Karpas-422 (cell line): ENCODE measurements around the gene DNAAF6. TPM values are rescaled to one million over a fixed set of nuclear protein-coding genes. Genes with fewer than 3 reads are reported as not detected.
"Not testable (repeated sequence)": the region's sequence is repeated elsewhere in the genome, so short reads cannot be mapped to it uniquely, and the experiment has no call there.

Source experiments
- DNase-seq: peaks from one replicate; pipeline ENCODE4 v3.0.0-alpha.2; 2015
- H2AFZ ChIP-seq: fragments of 200-600 bp; sonication (generic); 2 replicates; pipeline ENCODE4 v1.6.1; 2014; ENCODE audit warnings: antibody characterized with exemption, low read length, mixed read lengths
- H3K27ac ChIP-seq: fragments of 200-600 bp; sonication (generic); 2 replicates; pipeline ENCODE4 v1.5.1; 2014; ENCODE audit warnings: mild to moderate bottlenecking, low read length, moderate library complexity
- H3K27me3 ChIP-seq: fragments of 200-600 bp; sonication (generic); 2 replicates; pipeline ENCODE4 v1.6.1; 2014; ENCODE audit warnings: low read length, mixed read lengths
- H3K36me3 ChIP-seq: fragments of 200-600 bp; sonication (generic); 2 replicates; pipeline ENCODE4 v1.6.1; 2014; ENCODE audit warnings: low read length, mixed read lengths; ENCODE audit not compliant: insufficient read depth
- H3K4me1 ChIP-seq: fragments of 200-600 bp; sonication (generic); 2 replicates; pipeline ENCODE4 v1.6.1; 2014; ENCODE audit warnings: mild to moderate bottlenecking, low read length, mixed read lengths
- H3K4me2 ChIP-seq: fragments of 200-600 bp; sonication (generic); 2 replicates; pipeline ENCODE4 v1.6.1; 2014; ENCODE audit warnings: low read length, low read depth, mild to moderate bottlenecking; ENCODE audit not compliant: poor library complexity, severe bottlenecking
- H3K4me3 ChIP-seq: fragments of 200-600 bp; sonication (generic); 2 replicates; pipeline ENCODE4 v1.5.1; 2014; ENCODE audit warnings: mild to moderate bottlenecking, antibody characterized with exemption, low read length, mixed read lengths
- H3K79me2 ChIP-seq: fragments of 200-600 bp; sonication (generic); 2 replicates; pipeline ENCODE4 v1.6.1; 2014; ENCODE audit warnings: mild to moderate bottlenecking, low read length, mixed read lengths
- H3K9ac ChIP-seq: fragments of 200-600 bp; sonication (generic); 2 replicates; pipeline ENCODE4 v1.6.0; 2014; ENCODE audit warnings: low read length
- H3K9me2 ChIP-seq: fragments of 200-600 bp; sonication (generic), shearing (Covaris generic); replicated peaks from 2 replicates; pipeline ENCODE4 v1.6.0; 2014; ENCODE audit warnings: mild to moderate bottlenecking, low read length, moderate library complexity; ENCODE audit not compliant: insufficient read depth
- H3K9me3 ChIP-seq: fragments of 300-700, 200-600 bp; sonication (generic); 2 replicates; pipeline ENCODE4 v1.6.1; 2014; ENCODE audit warnings: low read length, mixed read lengths
- H4K20me1 ChIP-seq: fragments of 200-600 bp; sonication (generic); 2 replicates; pipeline ENCODE4 v1.6.1; 2014; ENCODE audit warnings: mild to moderate bottlenecking, antibody characterized with exemption, low read length, low read depth; ENCODE audit not compliant: insufficient read depth
- total RNA-seq: library from RNA; depleted of rRNA; stranded (reverse); fragments of >200 nt; shearing (Covaris generic); gene quantifications from 2 replicates; pipeline ENCODE4 v1.2.3, GENCODE V29; 2014; ENCODE audit warnings: low replicate concordance; rRNA removed

DNAAF6 gene
- total RNA-seq, result not detected in 2 replicates

DNA sequence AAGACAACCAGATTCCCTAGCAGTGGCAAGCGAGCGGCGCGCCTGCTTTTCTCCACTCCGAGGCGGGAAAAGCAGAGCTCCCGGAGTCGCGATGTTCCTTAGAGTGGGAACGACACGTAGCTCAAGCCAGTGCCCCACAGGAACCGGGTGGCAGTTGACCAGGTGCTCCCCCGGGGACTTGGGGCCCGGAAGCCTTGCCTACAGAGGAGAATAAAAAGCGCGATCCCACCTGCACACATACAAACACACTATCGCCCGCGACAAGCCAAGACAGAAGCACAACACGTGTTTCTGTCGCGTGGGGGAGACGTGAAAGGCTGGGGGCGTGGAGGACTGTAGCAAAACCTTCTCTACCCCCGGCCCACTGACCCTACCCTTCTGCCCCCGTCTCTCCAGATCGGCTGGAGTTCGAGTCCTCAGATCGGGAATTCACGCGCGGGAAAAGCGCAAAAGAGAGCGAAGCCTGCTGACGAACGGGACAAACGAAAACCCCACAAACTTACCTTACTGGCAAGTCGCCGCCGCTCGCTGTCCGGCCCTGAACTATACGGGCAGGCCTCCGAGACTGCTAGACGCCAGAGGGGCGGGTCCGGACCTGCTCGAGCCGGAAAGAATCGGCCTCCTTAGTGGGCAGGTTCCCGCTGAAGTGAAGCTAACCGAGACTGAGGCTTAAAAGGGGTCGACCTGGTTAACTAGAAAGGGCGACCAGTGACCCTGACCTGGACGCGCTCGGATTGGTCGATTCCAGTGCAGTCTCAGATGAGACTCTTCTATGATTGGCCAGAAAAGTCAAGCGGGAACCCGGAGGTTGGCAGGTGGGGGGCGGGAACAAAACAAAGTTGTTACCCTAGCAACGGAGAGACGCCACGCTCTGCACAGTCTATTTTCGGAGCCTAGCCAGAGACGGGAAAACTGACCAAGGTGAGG, at the start of gene DNAAF6, which contains the start of gene NUP62CL:
Gene DNAAF6, plus strand, starts transcription at position 842 of the 927 bp plus-strand sequence. CDS start 6,265 bp downstream, outside the sequence.
Gene NUP62CL, minus strand, starts transcription at position 664 of the 927 bp plus-strand sequence. CDS start 31,287 bp downstream, outside the sequence.
- Histone ChIP-seq H3K4me3 (peak within 1 kb of the TSS; percentile 76), H3K4me2 (peak within 1 kb of the TSS; percentile 79), H4K20me1 (no peaks in the 10 kb centered on the region), H3K9me3 (no peaks in the 10 kb centered on the region), H3K36me3 (no peaks in the 10 kb centered on the region), H3K9ac (peak within 1 kb of the TSS; percentile 81), H3K79me2 (no peaks in the 10 kb centered on the region; the same call in 1 of the 2 replicates), H3K27ac (no peak within 1 kb of the TSS), H3K27me3 (no peaks in the 10 kb centered on the region), H2AFZ (peak within 1 kb of the TSS; percentile 92), H3K4me1 (peaks cover 10% of the 10 kb centered on the region), H3K9me2 (no peaks in the 10 kb centered on the region)
- DNase-seq, result peak; percentile 92

DNA sequence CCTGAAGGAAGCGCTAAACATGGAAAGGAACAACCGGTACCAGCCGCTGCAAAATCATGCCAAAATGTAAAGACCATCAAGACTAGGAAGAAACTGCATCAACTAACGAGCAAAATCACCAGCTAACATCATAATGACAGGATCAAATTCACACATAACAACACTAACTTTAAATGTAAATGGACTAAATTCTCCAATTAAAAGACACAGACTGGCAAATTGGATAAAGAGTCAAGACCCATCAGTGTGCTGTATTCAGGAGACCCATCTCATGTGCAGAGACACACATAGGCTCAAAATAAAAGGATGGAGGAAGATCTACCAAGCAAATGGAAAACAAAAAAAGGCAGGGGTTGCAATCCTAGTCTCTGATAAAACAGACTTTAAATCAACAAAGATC, 48.8 kb upstream of the DNAAF6 start:
- H3K27ac ChIP-seq, H3K9me2 ChIP-seq, DNase-seq, H4K20me1 ChIP-seq, H2AFZ ChIP-seq, H3K36me3 ChIP-seq, H3K4me2 ChIP-seq, H3K79me2 ChIP-seq, H3K9me3 ChIP-seq, H3K27me3 ChIP-seq, H3K4me1 ChIP-seq, H3K4me3 ChIP-seq, H3K9ac ChIP-seq: not testable (repeated sequence)

DNA sequence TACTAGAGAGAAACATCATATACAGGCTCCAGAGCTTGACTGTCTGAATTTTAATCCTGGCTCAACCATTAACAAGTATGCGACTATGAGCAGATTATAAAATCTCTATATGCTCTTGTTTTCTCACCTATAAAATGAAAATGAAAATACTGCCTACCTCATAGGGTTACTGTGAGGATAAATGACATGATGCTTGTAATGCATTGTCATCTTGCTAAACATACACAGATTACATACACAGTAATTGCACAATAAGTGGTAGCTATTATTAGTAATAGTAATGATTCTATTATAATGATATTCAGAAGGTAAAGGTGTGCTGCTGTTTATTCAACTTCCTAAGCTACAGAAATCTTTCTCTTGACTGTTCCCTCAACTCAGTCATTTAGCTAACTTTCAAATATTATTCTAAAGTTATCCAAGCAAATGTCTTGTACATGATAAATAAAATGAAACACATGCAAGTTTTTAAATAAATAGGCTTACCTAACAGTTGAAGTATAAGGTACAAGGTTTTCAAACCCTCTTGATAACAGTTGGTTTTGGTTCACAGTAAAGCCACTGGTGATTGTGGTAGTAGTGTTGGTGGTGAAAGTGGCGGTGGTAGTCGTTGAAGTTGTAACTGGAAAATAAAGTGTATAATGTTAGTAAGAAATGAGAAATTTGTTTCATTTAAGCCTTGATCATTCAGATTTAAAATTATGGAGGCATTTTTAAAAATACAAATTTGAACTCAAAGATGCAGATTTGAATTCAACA, 39.1 kb upstream of the DNAAF6 start:
- no peaks in the 10 kb centered on the region for H4K20me1 ChIP-seq
- no peaks in the 10 kb centered on the region for H3K27me3 ChIP-seq

DNA sequence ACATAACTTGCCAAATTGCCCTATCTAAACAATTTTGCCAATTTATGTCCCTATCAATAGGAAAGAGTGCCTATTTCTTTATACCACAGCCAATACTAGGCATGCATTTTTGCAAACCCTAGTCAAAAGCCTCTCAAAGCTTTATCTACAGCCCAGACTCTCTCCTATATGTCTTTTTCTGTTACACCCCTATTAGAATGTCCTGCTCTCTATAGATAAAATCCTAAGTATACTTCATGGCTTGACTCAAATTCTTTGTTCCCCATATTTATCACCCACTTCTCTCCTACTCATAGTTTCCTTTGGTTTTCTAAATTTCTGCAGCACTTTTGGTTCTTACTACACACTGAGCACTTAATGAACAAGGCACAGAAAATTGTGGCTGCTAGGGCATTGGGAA, 38.2 kb upstream of the DNAAF6 start:
- Histone ChIP-seq H3K9me2 (no peaks in the 10 kb centered on the region), H3K36me3 (no peaks in the 10 kb centered on the region), H3K4me1 (peaks cover 5% of the 10 kb centered on the region), H3K4me3 (no peak overlapping the region), H3K27ac (no peak overlapping the region), H3K9ac (no peak overlapping the region), H3K79me2 (no peaks in the 10 kb centered on the region), H2AFZ (no peak overlapping the region), H3K4me2 (no peak overlapping the region), H3K9me3 (no peaks in the 10 kb centered on the region), H4K20me1 (no peaks in the 10 kb centered on the region), H3K27me3 (no peaks in the 10 kb centered on the region)
- DNase-seq, result no peak

More for the DNA sequence above, 39.1 kb upstream of the DNAAF6 start:
- no peaks in the 10 kb centered on the region for H3K9me2 ChIP-seq
- no peak for DNase-seq
- H3K9ac ChIP-seq, result no peak overlapping the region
- no peak overlapping the region for H3K4me2 ChIP-seq
- H3K36me3 ChIP-seq, result no peaks in the 10 kb centered on the region
- H3K4me1 ChIP-seq, result peaks cover 5% of the 10 kb centered on the region
- no peaks in the 10 kb centered on the region for H3K9me3 ChIP-seq
- H3K79me2 ChIP-seq, result no peaks in the 10 kb centered on the region
- H3K4me3 ChIP-seq, result no peak overlapping the region
- no peak overlapping the region for H2AFZ ChIP-seq
- no peak overlapping the region for H3K27ac ChIP-seq

DNA sequence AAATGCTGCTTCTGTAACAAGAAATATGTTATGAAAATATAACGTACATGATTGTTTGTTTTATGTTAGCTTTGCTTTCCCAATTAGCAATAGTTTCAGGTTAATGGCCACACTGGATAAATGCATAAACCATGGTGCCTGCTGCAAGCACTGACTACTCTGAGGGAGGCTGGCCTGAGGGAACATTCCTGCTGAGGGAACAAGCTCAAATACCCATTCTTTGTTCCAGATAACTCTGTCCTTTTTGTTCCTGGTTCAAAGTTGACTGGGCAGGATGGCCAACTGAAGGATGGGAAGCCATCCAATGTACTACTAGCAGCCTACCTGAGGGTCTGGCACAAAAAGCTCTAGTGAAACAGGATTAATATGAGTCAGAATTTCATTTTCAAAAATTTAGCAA, 37.7 kb upstream of the DNAAF6 start:
- H3K4me1 ChIP-seq, result peaks cover 5% of the 10 kb centered on the region
- H3K79me2 ChIP-seq, result no peaks in the 10 kb centered on the region
- H3K4me3 ChIP-seq, result no peak overlapping the region
- H2AFZ ChIP-seq, result no peak overlapping the region
- no peak for DNase-seq
- no peaks in the 10 kb centered on the region for H3K27me3 ChIP-seq
- no peaks in the 10 kb centered on the region for H4K20me1 ChIP-seq
- no peak overlapping the region for H3K4me2 ChIP-seq
- no peak overlapping the region for H3K27ac ChIP-seq
- no peaks in the 10 kb centered on the region for H3K9me2 ChIP-seq
- H3K9me3 ChIP-seq, result no peaks in the 10 kb centered on the region
- no peak overlapping the region for H3K9ac ChIP-seq
- no peaks in the 10 kb centered on the region for H3K36me3 ChIP-seq

DNA sequence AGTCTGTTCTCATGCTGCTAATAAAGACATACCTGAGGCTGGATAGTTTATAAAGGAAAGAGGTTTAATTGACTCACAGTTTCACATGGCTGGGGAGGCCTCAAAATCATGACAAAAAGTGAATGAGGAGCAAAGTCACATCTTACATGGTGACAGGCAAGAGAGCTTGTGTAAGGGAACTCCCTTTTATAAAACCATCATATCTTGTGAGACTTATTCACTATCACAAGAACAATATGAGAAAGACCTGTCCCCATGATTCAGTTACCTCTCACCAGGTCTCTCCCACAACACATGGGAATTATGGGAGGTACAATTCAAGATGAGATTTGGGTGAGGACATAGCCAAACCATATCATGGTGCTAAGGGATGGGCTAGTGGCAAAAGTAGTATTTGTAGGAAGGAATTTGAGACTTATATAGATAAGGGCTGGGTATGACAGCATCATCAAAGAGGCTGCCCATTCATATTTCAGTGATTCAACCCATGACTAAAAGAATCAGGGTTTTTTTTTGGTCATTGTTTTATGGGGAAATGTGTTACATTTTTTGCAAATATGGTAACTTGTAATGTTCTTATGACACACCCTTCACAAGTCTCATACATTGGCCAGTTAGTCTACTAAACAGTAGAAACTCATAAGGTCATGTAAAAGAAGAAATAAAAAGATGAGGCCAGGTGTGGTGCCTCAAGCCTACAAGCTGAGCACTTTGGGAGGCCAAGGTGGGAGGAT, 34.9 kb upstream of the DNAAF6 start:
- no peaks in the 10 kb centered on the region for H3K36me3 ChIP-seq
- H3K4me2 ChIP-seq, result no peak overlapping the region
- no peaks in the 10 kb centered on the region for H3K79me2 ChIP-seq
- no peaks in the 10 kb centered on the region for H3K4me1 ChIP-seq
- no peak overlapping the region for H3K9ac ChIP-seq
- H3K4me3 ChIP-seq, result no peak overlapping the region
- no peaks in the 10 kb centered on the region for H3K27me3 ChIP-seq
- H2AFZ ChIP-seq, result no peak overlapping the region
- no peak overlapping the region for H3K27ac ChIP-seq
- no peak for DNase-seq
- H3K9me3 ChIP-seq, result no peaks in the 10 kb centered on the region
- H4K20me1 ChIP-seq, result no peaks in the 10 kb centered on the region
- H3K9me2 ChIP-seq, result no peaks in the 10 kb centered on the region

DNA sequence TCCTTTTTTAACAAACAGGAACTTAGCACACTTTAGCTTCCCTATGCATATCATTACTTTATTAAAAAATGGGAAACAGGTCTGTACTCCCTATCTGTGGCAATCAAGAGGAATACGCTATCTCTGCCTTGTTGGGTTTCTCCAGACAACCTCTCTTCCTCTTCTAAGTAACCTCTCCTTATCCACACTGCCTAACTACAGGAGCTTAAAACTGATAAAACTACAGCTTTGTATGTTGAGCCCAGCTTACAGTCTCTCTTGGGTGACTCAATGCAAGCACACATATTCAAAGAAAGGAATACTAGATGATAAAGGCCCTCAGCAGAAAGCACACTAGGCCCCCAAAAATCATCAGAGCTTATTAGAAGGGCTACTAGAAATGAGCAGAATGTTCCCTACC, 9.1 kb upstream of the DNAAF6 start:
- no peaks in the 10 kb centered on the region for H3K36me3 ChIP-seq
- H2AFZ ChIP-seq, result no peak overlapping the region
- no peaks in the 10 kb centered on the region for H3K27me3 ChIP-seq
- no peak overlapping the region for H3K27ac ChIP-seq
- H3K9ac ChIP-seq, result no peak overlapping the region
- DNase-seq, result no peak
- H3K9me2 ChIP-seq, result no peaks in the 10 kb centered on the region
- H3K4me2 ChIP-seq, result no peak overlapping the region
- no peaks in the 10 kb centered on the region for H3K4me1 ChIP-seq
- no peaks in the 10 kb centered on the region for H3K79me2 ChIP-seq
- no peak overlapping the region for H3K4me3 ChIP-seq
- H4K20me1 ChIP-seq, result no peaks in the 10 kb centered on the region
- no peaks in the 10 kb centered on the region for H3K9me3 ChIP-seq
